ENCODE results near the gene RPL35. TPM values are rescaled to one million over a fixed set of nuclear protein-coding genes. Genes with fewer than 3 reads are reported as not detected.

RPL35 gene
- total and polyA plus RNA-seq, 2 experiments from 2014 or later = 1,202 to 4,143 TPM

- Histone ChIP-seq H3K4me2 (no peak overlapping the region), H3F3A (replicated peaks; ENCODE audit: low read depth) (peaks cover 5% of the 10 kb centered on the region; the same call in 1 of the 2 replicates), H3K4me3 (no peak overlapping the region), H2AFZ (no peak overlapping the region), H3K36me3 (ENCODE audit: insufficient read depth) (no peaks in the 10 kb centered on the region), H3K27me3 (ENCODE audit: insufficient read depth) (no peaks in the 10 kb centered on the region), H3K4me1 (ENCODE audit: insufficient read depth) (no peaks in the 10 kb centered on the region), H3K27ac (ENCODE audit: low read depth) (no peak overlapping the region), H3K79me2 (replicated peaks; ENCODE audit: insufficient read depth) (no peaks in the 10 kb centered on the region), H3K9me2 (ENCODE audit: insufficient read depth) (no peaks in the 10 kb centered on the region), H4K20me1 (replicated peaks; ENCODE audit: insufficient read depth) (no peaks in the 10 kb centered on the region)
- Mint-ChIP-seq H3K9me3 (no peaks in the 10 kb centered on the region), H3K27me3 (ENCODE audit: insufficient read depth, low read depth, poor library complexity) (peaks cover 2% of the 10 kb centered on the region), H3K4me1 (peaks cover 13% of the 10 kb centered on the region), H3K4me3 (no peak overlapping the region), H3K36me3 (ENCODE audit: low read depth) (no peaks in the 10 kb centered on the region), H3K27ac (no peak overlapping the region)
- DNase-seq (ENCODE audit: low spot score) = no peak
- no peak for ATAC-seq
- TF ChIP-seq EZH2phosphoT487 (IDR thresholded peaks at IDR 0.05; ENCODE audit: unreplicated experiment) = no peak
- no peak for TF ChIP-seq REST (IDR thresholded peaks at IDR 0.05; ENCODE audit: unreplicated experiment)
- TF ChIP-seq NANOG (IDR thresholded peaks at IDR 0.05; ENCODE audit: borderline replicate concordance) = no peak
- TF ChIP-seq CTCF (conservative IDR thresholded peaks at IDR 0.05; ENCODE audit: low read depth in 2 of 2) = no peak
- TF ChIP-seq CREB1 (CRISPR knock-in tag; IDR thresholded peaks at IDR 0.05; ENCODE audit: low read depth) = no peak
- no peak for TF ChIP-seq ZNF331 (CRISPR knock-in tag; IDR thresholded peaks at IDR 0.05; ENCODE audit: low read depth)
- no peak for TF ChIP-seq POLR2AphosphoS5 (IDR thresholded peaks at IDR 0.05; ENCODE audit: low read depth)
- TF ChIP-seq STAT1 (IDR thresholded peaks at IDR 0.05; ENCODE audit: unreplicated experiment) = no peak
- TF ChIP-seq EZH2 (IDR thresholded peaks at IDR 0.05; ENCODE audit: low read depth, unreplicated experiment) = no peak
- no peak for TF ChIP-seq ZNF114 (CRISPR knock-in tag; IDR thresholded peaks at IDR 0.05)
- TF ChIP-seq ETS1 (IDR thresholded peaks at IDR 0.05) = no peak
- no peak for TF ChIP-seq ZNF462 (CRISPR knock-in tag; IDR thresholded peaks at IDR 0.05)
- no peak for TF ChIP-seq JUNB (IDR thresholded peaks at IDR 0.05; ENCODE audit: unreplicated experiment)
These were observed 17.5 kb downstream of the RPL35 start for GRCh38 chr9:124844291-124844690.

All from GM23338 (cell line).